Dermis microvascular lymphatic vessel endothelial cell (primary cell): Measurements from ENCODE around the gene AIRE. TPM values are rescaled to one million over a fixed set of nuclear protein-coding genes. Genes with fewer than 3 reads are reported as not detected.

Experiments
- DNase-seq, 2 donors: peaks; one replicate each; pipeline versions ENCODE4 v3.0.0 to v3.0.0-alpha.2; 2010; ENCODE audit warnings: low read depth in 2 of 2
- total RNA-seq: library from RNA; depleted of rRNA; stranded (reverse); fragments of >200 nt; gene quantifications from 2 replicates; pipeline ENCODE4 v1.2.1, GENCODE V29; 2014

Gene AIRE
- total RNA-seq, 1 donor from 2014 or later, result not detected

GRCh38 chr21:44322621-44323325 is 37.1 kb downstream of the AIRE start:
- DNase-seq, result no peak

DNA sequence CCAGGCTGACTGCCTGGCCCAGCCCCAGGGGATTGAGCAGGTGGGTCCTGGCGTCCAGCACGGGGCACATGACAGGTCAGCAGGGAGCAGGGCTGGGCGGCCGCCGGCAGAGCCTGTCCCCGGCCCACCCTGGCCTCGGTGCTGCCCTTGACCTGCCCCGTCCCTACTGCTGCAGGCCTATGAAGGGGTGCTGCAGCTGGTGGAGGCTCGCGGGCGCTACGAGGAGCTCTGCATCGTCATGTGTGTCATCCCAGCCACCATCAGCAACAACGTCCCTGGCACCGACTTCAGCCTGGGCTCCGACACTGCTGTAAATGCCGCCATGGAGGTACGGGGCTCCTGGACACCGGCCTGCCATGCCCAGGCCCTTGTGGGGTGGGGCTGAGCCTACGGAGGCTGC is 37.9 kb downstream of the AIRE start:
- DNase-seq, result no peak

GRCh38 chr21:44324106-44324853 is 38.6 kb downstream of the AIRE start:
- DNase-seq, result no peak

DNA sequence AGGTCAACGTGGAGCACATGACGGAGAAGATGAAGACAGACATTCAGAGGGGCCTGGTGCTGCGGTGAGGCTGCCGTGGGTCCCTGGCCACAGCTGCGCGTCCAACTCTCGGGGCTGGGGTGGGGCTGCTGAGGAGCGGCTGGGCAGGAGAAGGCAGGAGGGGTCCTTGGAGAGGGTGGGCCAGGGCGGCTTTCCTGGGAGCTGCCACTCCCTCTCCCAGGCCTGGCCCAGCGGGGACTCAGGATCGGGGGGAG is 39.1 kb downstream of the AIRE start:
- no peak for DNase-seq

DNA sequence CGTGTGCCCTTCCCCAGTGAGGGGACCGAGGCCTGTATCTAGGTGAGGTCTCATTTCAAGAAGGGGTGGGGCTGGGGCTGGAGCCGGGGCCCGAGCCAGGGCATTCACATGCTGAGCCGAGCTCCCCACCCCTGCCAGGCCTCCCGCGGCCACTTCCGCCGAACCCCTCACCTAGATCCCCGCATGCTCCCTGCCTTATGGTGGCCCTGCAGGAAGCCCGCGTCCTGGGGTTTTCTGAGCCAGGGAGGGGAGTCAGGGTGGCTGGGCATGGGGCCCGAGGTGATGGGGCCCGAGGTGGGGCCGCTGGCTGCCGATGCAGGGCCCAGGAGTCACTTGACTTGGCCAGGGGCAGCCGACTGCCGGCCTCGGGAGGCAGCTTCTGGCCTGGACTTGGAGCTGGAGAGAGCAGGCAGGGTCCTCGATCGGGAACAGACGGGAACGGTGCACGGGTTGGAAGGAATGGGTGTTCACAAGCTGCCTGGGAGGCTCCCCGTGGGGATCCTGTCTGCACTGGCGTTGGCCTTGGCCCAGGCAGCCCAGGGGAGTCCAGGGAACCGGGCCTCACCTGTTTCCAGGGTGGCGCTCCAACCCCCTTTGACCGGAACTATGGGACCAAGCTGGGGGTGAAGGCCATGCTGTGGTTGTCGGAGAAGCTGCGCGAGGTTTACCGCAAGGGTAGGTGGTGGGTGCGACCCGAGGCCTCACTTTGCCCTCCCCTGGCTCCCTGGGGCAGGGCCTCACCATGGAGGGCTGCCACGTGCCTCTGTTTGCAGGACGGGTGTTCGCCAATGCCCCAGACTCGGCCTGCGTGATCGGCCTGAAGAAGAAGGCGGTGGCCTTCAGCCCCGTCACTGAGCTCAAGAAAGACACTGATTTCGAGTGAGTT is 40.0 kb downstream of the AIRE start:
- no peak for DNase-seq

DNA sequence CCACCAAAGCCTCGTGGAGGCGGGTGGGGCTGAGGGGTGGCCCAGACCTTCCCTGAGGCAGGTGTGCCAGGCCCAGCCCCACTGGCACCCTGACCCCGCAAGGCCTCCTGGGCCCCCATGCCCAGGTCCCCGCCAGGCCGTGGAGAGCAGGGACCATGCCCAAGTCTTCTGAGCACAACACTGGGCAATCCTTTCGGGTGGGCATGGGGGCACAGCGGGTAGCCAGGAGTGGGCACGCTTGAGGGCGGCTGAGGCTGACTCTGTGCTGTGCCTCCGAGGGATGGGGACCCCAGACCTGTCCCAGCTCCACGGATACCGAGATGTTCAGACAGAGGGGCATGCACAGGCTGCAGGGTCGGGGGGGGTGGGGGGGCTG is 40.6 kb downstream of the AIRE start:
- DNase-seq, result no peak

DNA sequence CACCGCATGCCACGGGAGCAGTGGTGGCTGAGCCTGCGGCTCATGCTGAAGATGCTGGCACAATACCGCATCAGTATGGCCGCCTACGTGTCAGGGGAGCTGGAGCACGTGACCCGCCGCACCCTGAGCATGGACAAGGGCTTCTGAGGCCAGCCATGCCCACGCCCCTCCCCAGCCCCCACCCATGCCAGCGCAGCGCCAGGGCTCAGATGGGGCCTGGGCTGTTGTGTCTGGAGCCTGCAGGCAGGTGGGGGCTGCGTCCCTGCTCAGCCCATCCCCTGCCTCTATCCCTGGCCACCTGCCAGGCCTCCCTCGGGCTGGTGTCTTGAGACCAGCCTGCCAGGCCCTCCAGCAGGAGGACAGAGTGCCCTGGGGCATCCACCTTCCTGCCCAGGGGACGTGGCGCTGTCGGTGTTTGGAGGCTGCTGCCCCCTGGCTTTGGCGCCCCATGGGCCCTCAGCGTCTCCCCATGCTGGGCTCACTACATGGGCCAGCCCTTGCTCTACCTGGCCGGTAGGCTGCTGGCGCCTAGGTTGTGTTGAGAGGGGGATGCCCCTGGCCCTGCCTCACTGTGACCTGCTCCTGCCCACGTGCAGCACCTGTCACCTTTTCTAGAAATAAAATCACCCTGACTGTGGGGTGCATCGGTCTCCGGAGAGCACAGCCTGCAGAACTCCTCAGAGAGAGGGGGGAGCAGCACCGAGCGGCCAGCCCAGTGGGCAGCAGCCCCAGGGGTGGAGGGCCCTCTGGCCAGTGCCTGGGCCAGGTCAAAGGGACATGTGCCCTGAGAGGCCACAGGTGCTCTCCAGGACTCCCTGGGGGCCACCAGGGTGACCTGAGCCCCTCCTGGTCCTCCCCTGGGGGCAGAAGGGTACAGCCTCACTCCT is 41.3 kb downstream of the AIRE start:
- DNase-seq, result no peak

GRCh38 chr21:44327603-44327974 is 41.9 kb downstream of the AIRE start:
- DNase-seq, result no peak

DNA sequence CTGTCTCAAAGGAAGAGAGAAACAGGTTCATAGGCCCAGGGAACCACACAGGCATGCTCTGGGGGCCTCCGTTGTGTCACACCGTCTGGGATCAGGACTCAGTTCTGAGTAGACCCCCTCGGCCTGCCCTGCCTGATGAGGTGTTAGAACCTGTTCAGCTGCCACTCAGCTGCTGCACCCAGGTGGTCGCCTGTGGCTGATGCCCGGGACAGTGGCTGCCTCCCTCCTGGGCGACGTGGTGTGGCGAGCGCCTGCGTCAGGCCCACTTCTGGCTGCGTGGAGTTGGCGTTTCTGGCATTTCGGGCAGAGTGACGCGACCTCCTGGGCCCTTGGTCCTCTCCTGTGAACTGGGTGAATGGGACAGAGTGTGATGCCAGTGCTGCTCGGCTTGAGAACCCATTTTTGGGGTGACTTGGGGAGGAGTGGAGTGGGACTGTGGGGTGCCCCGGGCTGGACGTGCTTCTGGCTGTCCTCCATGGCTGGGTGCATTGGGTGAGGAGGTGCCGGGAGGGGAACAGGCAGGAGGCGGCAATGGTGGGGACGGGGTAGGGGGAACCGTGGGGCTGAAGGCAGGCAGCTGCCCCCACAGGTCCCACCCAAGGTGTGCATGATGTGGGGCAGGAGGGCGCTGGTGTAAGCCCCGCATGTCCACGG is 42.7 kb downstream of the AIRE start:
- DNase-seq, result no peak

GRCh38 chr21:44329086-44329889 is 43.6 kb downstream of the AIRE start:
- no peak for DNase-seq

- no peak for DNase-seq
Measured at GRCh38 chr21:44329971-44330681, 44.5 kb downstream of the AIRE start.

- no peak for DNase-seq
Measured at GRCh38 chr21:44330698-44331097, 45.0 kb downstream of the AIRE start.

DNA sequence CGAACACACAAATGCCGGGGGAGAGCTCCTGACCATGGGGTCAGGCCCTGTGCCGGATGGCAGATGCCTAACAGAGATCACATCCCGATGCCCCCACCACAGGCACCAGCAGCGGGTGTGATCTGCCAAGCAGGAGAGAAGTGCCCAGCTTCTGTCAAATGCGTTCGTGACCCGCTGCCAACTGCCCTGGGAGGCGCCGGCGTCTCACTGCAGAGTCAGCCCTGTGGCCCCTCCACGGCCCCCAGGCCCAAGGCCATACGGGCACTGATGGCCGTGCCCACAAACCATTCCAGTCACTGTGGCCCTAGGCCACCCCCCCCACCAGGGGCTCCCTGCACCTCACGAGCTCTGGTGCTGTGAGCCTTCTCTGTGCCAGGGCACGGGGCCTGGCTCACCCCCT is 45.5 kb downstream of the AIRE start:
- DNase-seq, result no peak

DNA sequence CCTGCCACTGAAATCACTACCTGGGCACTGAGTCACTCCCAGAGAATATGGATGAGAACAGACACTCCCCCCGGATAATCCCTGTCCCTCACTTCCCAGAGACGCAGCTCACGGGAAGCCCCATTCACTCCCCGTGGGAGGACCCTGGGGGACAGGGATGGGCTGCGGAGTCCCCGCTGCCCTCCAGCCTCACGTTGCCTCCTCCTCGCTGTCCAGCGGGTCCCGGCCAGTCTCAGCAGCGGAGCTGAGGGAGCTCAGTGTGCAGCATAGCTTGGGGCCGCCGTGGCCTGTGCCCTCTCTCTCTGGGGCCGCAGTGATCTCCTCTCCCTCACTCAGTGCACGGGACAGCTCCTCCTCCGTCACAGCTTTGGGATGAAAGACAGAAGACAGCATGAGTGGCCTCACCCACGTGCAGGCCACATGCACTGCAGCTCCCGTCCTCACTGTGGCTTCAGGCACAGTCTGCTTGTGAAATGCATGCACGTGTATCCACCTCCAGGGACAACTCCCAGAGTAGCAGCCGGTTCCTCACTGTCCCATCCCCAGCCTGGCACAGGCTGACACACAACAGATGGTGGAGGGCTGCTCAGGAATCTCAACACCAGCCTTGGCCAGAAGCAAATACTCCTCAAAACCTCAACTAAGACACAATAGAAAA is 46.1 kb downstream of the AIRE start:
- DNase-seq, result no peak

DNA sequence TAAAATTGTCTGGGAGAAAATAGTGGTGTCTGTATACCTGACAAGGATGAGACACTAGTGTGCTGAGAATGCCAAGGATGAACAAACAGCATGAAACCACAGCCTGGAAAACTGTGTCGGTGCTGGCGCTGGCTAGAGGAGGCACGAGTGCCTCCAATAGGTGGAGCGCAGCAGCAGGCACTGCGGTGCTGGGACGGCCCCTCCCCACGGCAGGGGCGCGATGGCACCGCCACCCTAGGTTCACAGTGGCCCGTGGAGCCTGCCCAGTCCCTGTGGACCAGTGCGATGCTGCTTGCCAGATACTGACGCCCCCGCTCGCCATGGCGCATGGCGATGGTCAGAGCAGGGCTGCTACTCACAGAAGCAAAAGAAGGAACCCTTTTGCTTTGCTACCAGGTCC is 46.7 kb downstream of the AIRE start:
- no peak for DNase-seq

- no peak for DNase-seq
Measured at GRCh38 chr21:44332965-44333364, 47.3 kb downstream of the AIRE start.

GRCh38 chr21:44333509-44334328 is 48.0 kb downstream of the AIRE start:
- DNase-seq, result no peak

- no peak for DNase-seq
Measured at GRCh38 chr21:44334329-44335030, 48.8 kb downstream of the AIRE start.
